NCI-H748 (cell line): ENCODE results near the gene NR3C1.
"Not testable (repeated sequence)": the region's sequence is repeated elsewhere in the genome, so short reads cannot be mapped to it uniquely, and the experiment has no call there.

Experiments used
- DNase-seq: peaks from one replicate; lab custom pipeline; 2025; ENCODE audit not compliant: unreplicated experiment; lab: John Stamatoyannopoulos, UW

Gene NR3C1

DNA sequence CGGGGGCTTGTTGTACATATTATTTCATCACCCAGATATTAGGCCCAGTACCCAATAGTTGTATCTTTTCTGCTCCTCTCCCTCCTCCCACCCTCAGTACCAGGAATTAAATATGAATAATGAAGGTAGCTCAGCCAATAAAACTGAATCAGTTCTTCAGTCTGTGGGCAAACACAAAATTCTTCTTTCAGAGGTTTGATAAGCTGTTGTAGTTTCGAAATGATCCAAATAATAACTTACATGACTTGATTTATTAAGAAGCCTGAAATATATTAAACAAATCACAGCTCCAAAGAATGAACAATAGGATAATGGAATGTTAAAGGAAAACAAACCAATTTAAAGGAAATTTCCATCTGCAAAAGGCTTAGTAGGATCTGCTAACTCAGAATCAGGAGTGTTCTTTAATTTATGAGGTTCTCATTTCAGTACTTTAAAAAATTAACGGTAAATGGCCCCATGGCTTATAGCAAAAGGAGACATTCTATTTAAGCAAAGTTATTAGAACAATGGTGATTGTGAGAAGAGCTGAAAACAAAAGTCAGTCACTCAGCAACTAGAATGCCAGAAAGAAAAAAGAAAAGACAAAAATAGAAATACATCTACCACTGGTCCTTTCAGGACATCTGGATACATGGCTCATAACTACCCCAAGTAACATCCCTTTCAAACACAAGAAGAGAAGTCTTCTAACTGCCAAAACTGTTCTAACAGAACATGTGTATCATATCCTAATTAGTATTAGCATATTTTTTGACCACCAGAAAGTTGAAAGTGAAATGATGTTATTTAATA is 62.4 kb downstream of the NR3C1 start:
- DNase-seq: no peak

GRCh38 chr5:143338658-143339366 is 64.7 kb downstream of the NR3C1 start:
- no peak for DNase-seq

DNA sequence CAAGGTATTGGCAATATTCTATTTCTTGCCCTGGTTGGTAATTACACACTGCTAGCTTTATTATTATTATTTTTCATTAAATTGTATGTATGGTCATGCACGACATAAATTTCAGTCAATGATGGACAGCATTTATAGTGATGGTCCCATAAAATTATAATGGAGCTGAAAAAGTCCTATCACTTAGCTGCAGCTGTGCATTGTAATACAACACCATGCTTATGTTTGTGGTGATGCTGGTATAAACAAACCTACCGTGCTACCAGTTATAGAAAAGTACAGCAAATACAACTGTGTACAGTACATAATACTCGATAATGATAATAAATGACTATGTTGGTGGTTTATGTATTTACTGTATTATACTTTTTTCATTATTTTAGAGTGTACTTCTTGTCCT is 65.5 kb downstream of the NR3C1 start:
- DNase-seq: peak; percentile 45

- no peak for DNase-seq
These were observed 67.0 kb downstream of the NR3C1 start for GRCh38 chr5:143336485-143336884.

DNA sequence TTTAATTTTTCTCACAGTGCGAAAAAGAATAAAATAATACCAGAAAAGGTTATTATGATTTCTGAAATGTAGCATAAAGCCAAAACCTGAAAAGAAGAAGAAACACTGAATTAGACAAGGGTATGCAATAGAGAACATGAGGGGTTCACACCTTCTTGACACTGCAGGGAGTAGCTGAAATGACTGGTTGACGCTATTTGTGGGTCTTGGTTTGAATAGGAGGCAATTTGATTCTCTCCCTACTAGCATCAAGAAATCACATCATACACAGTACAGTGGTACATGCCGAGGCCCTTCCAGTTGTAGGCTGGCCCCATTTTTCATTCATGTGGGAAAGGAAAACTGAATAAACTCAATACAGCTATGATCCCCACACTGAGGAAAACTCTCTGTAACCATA is 68.6 kb downstream of the NR3C1 start:
- no peak for DNase-seq

DNA sequence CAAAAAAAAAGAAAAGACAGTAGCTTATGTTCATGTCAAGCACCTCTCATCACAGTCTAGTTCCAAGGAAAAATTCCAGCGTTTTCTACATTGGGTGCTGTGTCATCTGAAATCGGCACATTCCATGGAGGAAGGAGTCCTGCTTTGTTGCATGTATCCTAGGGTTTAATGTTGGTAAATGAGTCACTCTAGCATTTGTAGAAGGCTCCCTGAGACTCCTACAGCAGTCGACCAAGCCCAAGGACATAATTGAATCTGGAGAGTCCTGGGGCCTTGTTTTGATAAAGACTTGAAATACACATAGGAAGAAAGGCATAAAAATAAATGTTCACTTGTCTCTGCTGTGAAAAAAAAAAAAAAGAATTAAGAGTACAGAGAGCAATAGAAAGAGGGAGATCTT is 69.1 kb downstream of the NR3C1 start:
- DNase-seq: not testable (repeated sequence)

DNA sequence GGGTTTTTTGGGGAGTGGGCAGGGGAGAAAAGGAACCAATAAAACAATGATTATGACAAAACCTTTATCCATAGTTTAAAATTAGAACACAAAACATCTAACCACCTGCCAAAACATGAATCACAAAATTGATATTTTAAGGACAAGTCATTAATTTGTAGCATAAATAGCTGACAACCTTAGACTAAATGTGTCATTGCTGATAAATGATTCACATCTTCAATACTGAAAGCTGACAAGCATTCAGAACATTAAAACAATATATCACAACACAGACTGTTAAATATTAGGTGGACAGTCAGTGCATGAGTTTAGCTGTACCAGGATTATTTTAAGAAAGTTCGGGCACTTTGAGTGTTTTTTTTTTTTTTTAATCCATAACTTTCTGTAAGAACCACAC is 71.5 kb downstream of the NR3C1 start:
- no peak for DNase-seq

DNA sequence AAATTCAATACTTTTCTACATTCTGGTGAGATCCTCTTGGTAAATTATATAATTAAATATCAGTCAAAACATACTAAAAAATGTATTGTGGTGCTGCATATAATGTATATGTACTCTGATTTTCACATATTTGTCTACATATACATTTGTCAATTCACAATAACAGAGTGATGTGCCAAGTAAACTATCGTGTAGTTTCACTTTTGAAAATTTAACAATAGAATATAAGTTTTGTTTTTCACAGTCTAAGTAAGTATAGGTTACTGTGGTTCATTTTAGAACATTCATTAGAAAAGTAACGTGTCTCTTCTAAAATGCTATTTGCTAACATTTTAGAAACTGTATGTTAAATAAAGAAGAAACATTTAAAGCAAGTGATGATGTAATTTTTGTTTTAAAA is 73.6 kb downstream of the NR3C1 start:
- no peak for DNase-seq

DNA sequence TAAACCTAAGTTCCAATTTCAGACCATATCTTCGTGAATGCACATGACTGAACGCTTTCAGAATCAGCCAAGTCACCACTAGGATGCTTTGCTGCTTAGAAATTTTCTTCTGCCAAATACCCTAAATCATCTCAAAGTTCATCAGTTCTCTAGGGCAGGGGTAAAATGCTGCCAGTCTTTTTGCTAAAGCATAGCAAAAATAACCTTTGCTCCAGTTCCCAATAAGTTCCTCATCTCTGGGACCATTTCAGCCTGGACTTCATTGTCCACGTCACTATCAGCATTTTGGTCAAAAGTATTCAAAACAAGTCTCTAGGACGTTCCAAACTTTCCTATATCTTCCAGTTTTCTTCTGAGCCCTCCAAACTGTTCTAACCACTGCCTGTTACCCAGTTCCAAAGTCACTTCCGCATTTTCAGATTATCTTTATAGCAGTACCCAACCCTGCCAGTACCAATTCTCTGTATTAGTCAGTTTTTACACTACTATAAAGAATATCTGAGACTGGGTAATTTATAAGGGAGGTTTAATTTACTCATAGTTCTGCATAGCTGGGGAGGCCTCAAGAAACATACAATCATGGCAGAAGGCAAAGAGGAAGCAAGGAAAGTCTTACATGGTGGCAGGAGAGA is 74.8 kb downstream of the NR3C1 start:
- DNase-seq: no peak

DNA sequence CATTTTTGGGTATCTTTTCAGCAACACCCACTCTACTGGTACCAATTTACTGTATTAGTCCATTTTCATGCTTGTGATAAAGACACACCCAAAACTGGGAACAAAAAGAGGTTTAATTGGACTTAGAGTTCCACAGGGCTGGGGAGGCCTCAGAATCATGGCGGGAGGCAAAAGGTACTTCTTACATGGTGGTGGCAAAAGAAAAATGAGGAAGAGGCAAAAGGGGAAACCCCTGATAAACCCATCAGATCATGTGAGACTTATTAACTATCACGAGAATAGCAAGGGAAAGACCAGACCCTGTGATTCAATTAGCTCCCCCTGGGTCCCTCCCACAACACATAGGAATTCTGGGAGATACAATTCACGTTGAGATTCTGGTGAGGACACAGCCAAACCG is 78.4 kb downstream of the NR3C1 start:
- DNase-seq: not testable (repeated sequence)

- not testable (repeated sequence) for DNase-seq
These were observed 80.4 kb downstream of the NR3C1 start for GRCh38 chr5:143322931-143323630.

DNA sequence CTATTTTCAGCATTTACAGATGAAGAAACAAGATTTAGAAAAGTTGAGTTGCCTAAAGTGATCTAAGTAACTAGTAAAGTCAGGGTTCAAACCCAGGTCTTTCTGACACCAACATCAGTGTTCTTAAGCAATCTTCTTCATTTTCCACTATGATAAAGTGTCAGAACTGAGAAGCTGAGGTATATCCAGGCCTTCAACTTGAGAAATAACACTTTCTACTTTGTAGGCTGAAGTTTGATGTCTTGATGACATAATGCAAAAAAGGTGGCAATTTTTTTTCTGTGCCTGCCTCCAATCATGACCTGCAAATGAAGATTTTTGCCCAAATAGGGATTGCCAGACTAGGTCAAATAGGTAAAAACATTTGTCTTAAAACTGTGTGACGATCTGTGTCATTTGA is 81.3 kb downstream of the NR3C1 start:
- DNase-seq: no peak

GRCh38 chr5:143319437-143320227 is 83.9 kb downstream of the NR3C1 start:
- no peak for DNase-seq

- no peak for DNase-seq
These were observed 84.7 kb downstream of the NR3C1 start for GRCh38 chr5:143318833-143319232.

- DNase-seq: no peak
These were observed 85.2 kb downstream of the NR3C1 start for GRCh38 chr5:143318270-143318669.

- no peak for DNase-seq
These were observed 86.4 kb downstream of the NR3C1 start for GRCh38 chr5:143316844-143317631.

DNA sequence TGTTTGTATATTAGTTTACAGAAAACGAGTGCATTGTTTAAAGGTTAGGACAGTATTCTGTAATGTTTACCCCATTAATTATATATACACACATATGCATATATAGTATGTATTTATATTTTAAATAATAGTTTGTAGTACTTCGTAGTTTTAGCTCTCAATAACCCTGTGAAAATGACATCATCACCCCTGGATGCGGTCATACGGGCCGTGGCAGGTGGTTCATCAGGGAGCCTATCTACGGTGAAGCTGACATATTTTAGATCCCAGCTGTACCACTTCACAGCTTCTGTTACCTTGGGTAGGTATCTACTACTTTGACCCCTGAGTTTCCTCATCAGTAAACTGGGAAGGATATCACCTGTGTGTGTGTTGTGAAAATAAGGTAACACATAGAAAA is 87.1 kb downstream of the NR3C1 start:
- DNase-seq: no peak

DNA sequence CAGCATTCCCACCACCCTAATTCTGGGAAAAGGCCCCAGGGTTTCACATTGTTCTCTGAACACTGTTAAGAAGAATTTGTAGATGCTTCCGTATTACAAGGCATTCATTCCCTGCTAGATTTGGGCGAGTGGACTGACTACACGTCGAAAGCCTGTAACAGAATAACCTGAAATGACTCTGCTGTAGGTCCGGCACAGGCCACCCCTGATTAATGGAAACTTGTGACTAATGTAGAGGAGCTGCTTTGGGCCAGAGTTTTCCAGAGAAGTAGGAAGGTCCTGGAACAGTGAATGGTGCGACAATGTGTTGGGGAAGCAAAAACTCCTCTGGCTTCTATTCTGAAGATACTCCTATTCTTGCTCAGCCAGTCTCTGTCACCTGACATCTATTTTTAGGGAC is 87.6 kb downstream of the NR3C1 start:
- no peak for DNase-seq

DNA sequence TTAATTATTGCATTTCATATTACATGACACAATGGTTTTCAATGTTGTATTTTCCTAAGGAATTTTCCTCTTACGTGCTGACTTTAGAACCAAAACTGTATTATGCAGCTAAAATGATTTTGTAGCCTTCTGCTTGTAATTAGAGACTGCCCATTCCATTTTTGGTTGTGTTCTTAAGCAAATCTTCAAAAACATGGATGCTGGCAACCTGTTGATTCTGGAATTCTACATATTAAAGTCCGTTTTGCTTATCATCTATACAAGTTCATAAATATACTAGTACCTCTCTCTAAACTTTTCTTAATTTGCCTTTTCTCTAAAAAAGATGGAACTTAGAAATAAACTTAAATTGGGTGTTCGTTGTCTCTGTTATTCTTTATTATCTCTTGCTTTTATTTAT is 88.3 kb downstream of the NR3C1 start:
- no peak for DNase-seq

DNA sequence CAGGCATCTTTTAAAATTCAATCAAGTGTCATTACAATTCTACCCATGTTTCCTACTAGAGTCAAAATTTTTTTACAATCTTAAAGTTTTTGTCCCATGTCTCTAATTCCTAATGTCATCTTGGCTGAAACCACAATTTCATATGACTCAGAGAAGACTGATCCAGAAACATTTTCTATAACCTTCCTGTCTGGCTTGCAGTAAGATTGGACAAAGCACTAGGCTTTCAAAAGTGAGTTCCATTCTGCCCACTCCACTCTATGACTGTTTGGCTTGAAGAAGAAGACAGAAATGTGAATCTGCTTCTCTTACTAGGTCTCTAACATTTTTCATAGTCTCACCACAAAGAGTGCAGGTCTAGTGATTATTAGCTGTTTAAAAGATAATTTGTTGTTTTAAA is 88.8 kb downstream of the NR3C1 start:
- no peak for DNase-seq
